HepG2 (cell line): Measurements from ENCODE around the gene RBM12. TPM values are rescaled to one million over a fixed set of nuclear protein-coding genes. Genes with fewer than 3 reads are reported as not detected.

ENCODE experiments used
- ARID2 ChIP-seq: sonication (generic); formaldehyde crosslinking; IDR thresholded peaks from 2 replicates; pipeline ENCODE4 v1.8.1; 2022; ENCODE audit warnings: mild to moderate bottlenecking, missing genetic modification reagents, borderline replicate concordance
- CBX5 ChIP-seq: sonication (generic); formaldehyde crosslinking; IDR thresholded peaks from 2 replicates; pipeline ENCODE4 v1.4.0; 2020; ENCODE audit warnings: missing genetic modification reagents, borderline replicate concordance
- GATA4 ChIP-seq: sonication (generic); IDR thresholded peaks from 2 replicates; pipeline ENCODE4 v1.6.1; 2016; ENCODE audit warnings: antibody characterized with exemption, low read depth, borderline replicate concordance
- HDAC6 ChIP-seq: fragments of 200-600 bp; sonication (generic); IDR thresholded peaks from 2 replicates; pipeline ENCODE4 v1.7.0; 2017; ENCODE audit warnings: mild to moderate bottlenecking, antibody characterized with exemption, low read length, low read depth
- MIER2 ChIP-seq: IDR thresholded peaks from 2 replicates; pipeline ENCODE4 v1.6.1; 2016; ENCODE audit warnings: missing biosample characterization, missing genetic modification reagents
- MTF2 ChIP-seq: sonication (generic); formaldehyde crosslinking; IDR thresholded peaks from 2 replicates; pipeline ENCODE4 v1.5.0; 2020; ENCODE audit warnings: missing genetic modification reagents, borderline replicate concordance
- PAF1 ChIP-seq: IDR thresholded peaks from 2 replicates; pipeline ENCODE4 v1.6.1; 2016; ENCODE audit warnings: missing genetic modification reagents, missing compliant biosample characterization
- PTBP1 ChIP-seq: fragments of 200-400 bp; formaldehyde crosslinking; IDR thresholded peaks from 2 replicates; pipeline ENCODE4 v1.6.1; 2018; ENCODE audit warnings: low read length, low read depth; ENCODE audit not compliant: poor library complexity, severe bottlenecking
- ZBTB7B ChIP-seq: sonication (generic); formaldehyde crosslinking; IDR thresholded peaks from 2 replicates; pipeline ENCODE4 v1.4.0; 2020; ENCODE audit warnings: missing genetic modification reagents
- ZFP41 ChIP-seq: sonication (generic); formaldehyde crosslinking; IDR thresholded peaks from 2 replicates; pipeline ENCODE4 v1.4.0; 2020; ENCODE audit warnings: mild to moderate bottlenecking, missing genetic modification reagents, borderline replicate concordance
- ZNF337 ChIP-seq: sonication (generic); formaldehyde crosslinking; IDR thresholded peaks from 2 replicates; pipeline ENCODE4 v1.5.1; 2020; ENCODE audit warnings: missing genetic modification reagents, low read depth, mild to moderate bottlenecking, borderline replicate concordance
- polyA plus RNA-seq, 8 experiments: library from polyadenylated mRNA; depleted of rRNA in 3 of 8; stranded (reverse) in 7 of 8; unstranded in 1 of 8; fragments of >200 nt; fragmentation: Illumina TruSeq in 4 of 8; extraction: Trizol in 4 of 8; gene quantifications; 2 replicates each; pipeline versions ENCODE4 v1.2.1 to v1.2.3, GENCODE V29; 2011 to 2016; ENCODE audit warnings: low read depth in 4 of 8, missing spikeins in 1 of 8, mixed read lengths in 1 of 8; ENCODE audit not compliant: insufficient read depth in 1 of 8
- total RNA-seq, 5 experiments: library from RNA; depleted of rRNA; stranded (reverse); fragments of >200 nt; fragmentation: Illumina TruSeq; extraction: Trizol; gene quantifications; 2 replicates each; pipeline ENCODE4 v1.2.3, GENCODE V29; 2016; ENCODE audit warnings: low read depth in 1 of 5
- TF ChIP-seq, protein P1 (sequence below): IDR thresholded peaks from 2 replicates; pipeline ENCODE4 v1.6.1; 2018; ENCODE audit warnings: missing genetic modification reagents
- TF ChIP-seq, protein P2 (sequence below): sonication (generic); formaldehyde crosslinking; IDR thresholded peaks from 2 replicates; pipeline ENCODE4 v1.8.0; 2023; ENCODE audit warnings: mild to moderate bottlenecking, missing genetic modification reagents
- TF ChIP-seq, protein P3 (sequence below): sonication (generic); formaldehyde crosslinking; conservative IDR thresholded peaks from 2 replicates; pipeline ENCODE4 v1.8.0; 2022; ENCODE audit warnings: mild to moderate bottlenecking, moderate library complexity, missing genetic modification reagents
- TF ChIP-seq, protein P4 (sequence below): sonication (generic); formaldehyde crosslinking; IDR thresholded peaks from 2 replicates; pipeline ENCODE4 v1.4.0; 2020; ENCODE audit warnings: missing genetic modification reagents, borderline replicate concordance
- TF ChIP-seq, protein P5 (sequence below): sonication (generic); formaldehyde crosslinking; IDR thresholded peaks from 2 replicates; pipeline ENCODE4 v1.8.0; 2022; ENCODE audit warnings: missing genetic modification reagents, mild to moderate bottlenecking, moderate library complexity, borderline replicate concordance

Gene RBM12
- total and polyA plus RNA-seq, 2 of the 13 experiments (the other 11 are each of a cell fraction or from before 2014, with no cell fraction given) = 97.9 to 104 TPM

DNA sequence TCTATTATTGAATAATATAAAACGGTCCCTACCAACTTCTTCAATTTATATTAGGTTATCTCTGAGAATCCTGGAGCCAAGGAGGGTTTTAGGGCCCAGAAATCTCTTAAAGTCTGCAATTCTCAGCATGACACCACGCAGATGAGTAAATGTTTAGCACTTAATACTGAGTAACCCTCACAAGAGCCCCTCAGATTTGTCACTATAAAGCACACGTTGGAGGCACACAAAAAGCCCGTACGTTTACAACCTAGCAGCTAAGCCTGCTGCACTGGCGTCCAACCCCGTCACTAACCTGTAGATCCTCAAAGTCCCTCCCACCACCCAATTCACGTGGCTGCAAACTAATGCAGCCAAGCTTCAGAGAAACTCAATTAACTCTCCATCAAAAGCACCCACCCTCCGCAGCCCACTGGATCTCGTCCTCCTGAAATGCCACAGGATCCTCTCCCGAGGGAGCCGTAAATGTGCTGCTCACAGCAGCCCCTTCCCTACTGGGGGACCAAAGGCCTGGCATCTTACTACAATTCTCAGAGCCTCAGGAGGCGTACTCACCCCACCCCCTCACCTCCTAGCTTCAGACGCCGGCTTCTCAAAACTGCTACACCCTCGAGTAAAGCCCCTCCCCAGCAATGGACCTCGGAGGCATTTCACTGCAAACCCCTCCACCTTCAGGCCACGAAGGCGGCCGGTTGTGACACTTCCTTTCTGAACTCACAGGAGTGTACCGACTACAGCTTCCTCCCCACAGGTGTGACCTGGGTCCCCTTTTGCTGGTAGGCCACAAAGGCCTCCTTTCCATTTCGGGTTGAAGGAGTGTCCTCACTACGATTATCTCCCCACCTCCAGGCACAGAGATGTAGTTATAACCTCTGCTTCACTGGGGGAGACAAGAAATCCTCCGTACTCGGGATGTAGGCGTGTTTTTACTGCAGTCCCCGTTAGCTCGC is 909 bp downstream of the RBM12 start (continued):
- TF ChIP-seq MTF2 (no peak; the same call in 1 of the 2 replicates), ZNF337 (no peak), HDAC6 (no peak), ZBTB7B (CRISPR knock-in tag) (0 out of 2 replicates have a peak, but pooled peaks have one; percentile 7), ARID2 (peak; percentile 81; the same call in 1 of the 2 replicates), ZFP41 (CRISPR knock-in tag) (no peak), PTBP1 (peak; percentile 59), CBX5 (CRISPR knock-in tag) (no peak), PAF1 (CRISPR knock-in tag) (no peak), GATA4 (no peak), MIER2 (CRISPR knock-in tag) (0 out of 2 replicates have a peak, but pooled peaks have one; percentile 8)
- TF ChIP-seq, protein P1, sequence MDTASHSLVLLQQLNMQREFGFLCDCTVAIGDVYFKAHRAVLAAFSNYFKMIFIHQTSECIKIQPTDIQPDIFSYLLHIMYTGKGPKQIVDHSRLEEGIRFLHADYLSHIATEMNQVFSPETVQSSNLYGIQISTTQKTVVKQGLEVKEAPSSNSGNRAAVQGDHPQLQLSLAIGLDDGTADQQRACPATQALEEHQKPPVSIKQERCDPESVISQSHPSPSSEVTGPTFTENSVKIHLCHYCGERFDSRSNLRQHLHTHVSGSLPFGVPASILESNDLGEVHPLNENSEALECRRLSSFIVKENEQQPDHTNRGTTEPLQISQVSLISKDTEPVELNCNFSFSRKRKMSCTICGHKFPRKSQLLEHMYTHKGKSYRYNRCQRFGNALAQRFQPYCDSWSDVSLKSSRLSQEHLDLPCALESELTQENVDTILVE (CRISPR knock-in tag) = 0 out of 2 replicates have a peak, but pooled peaks have one; percentile 25
- TF ChIP-seq, protein P2, sequence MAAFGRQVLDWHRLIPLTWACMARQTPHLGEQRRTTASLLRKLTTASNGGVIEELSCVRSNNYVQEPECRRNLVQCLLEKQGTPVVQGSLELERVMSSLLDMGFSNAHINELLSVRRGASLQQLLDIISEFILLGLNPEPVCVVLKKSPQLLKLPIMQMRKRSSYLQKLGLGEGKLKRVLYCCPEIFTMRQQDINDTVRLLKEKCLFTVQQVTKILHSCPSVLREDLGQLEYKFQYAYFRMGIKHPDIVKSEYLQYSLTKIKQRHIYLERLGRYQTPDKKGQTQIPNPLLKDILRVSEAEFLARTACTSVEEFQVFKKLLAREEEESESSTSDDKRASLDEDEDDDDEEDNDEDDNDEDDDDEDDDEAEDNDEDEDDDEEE (CRISPR knock-in tag) = peak; percentile 71
- TF ChIP-seq, protein P3, sequence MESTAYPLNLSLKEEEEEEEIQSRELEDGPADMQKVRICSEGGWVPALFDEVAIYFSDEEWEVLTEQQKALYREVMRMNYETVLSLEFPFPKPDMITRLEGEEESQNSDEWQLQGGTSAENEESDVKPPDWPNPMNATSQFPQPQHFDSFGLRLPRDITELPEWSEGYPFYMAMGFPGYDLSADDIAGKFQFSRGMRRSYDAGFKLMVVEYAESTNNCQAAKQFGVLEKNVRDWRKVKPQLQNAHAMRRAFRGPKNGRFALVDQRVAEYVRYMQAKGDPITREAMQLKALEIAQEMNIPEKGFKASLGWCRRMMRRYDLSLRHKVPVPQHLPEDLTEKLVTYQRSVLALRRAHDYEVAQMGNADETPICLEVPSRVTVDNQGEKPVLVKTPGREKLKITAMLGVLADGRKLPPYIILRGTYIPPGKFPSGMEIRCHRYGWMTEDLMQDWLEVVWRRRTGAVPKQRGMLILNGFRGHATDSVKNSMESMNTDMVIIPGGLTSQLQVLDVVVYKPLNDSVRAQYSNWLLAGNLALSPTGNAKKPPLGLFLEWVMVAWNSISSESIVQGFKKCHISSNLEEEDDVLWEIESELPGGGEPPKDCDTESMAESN = no peak
- TF ChIP-seq, protein P4, sequence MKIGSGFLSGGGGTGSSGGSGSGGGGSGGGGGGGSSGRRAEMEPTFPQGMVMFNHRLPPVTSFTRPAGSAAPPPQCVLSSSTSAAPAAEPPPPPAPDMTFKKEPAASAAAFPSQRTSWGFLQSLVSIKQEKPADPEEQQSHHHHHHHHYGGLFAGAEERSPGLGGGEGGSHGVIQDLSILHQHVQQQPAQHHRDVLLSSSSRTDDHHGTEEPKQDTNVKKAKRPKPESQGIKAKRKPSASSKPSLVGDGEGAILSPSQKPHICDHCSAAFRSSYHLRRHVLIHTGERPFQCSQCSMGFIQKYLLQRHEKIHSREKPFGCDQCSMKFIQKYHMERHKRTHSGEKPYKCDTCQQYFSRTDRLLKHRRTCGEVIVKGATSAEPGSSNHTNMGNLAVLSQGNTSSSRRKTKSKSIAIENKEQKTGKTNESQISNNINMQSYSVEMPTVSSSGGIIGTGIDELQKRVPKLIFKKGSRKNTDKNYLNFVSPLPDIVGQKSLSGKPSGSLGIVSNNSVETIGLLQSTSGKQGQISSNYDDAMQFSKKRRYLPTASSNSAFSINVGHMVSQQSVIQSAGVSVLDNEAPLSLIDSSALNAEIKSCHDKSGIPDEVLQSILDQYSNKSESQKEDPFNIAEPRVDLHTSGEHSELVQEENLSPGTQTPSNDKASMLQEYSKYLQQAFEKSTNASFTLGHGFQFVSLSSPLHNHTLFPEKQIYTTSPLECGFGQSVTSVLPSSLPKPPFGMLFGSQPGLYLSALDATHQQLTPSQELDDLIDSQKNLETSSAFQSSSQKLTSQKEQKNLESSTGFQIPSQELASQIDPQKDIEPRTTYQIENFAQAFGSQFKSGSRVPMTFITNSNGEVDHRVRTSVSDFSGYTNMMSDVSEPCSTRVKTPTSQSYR = no peak; the same call in 1 of the 2 replicates
- TF ChIP-seq, protein P5, sequence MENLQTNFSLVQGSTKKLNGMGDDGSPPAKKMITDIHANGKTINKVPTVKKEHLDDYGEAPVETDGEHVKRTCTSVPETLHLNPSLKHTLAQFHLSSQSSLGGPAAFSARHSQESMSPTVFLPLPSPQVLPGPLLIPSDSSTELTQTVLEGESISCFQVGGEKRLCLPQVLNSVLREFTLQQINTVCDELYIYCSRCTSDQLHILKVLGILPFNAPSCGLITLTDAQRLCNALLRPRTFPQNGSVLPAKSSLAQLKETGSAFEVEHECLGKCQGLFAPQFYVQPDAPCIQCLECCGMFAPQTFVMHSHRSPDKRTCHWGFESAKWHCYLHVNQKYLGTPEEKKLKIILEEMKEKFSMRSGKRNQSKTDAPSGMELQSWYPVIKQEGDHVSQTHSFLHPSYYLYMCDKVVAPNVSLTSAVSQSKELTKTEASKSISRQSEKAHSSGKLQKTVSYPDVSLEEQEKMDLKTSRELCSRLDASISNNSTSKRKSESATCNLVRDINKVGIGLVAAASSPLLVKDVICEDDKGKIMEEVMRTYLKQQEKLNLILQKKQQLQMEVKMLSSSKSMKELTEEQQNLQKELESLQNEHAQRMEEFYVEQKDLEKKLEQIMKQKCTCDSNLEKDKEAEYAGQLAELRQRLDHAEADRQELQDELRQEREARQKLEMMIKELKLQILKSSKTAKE (CRISPR knock-in tag) = no peak
